Caco-2 (cell line): ENCODE measurements around the gene SLC4A5. TPM values are rescaled to one million over a fixed set of nuclear protein-coding genes. Genes with fewer than 3 reads are reported as not detected.

Source experiments
- BruUV-seq: library from RNA; stranded (reverse); fragments of 400-500 nt; replicated peaks from 2 replicates; lab custom pipeline; 2021; lab: Mats Ljungman, UMichigan
- CTCF ChIA-PET: fragments of 300-600 bp; sonication (Branson Sonifier 250); formaldehyde crosslinking; loops from one replicate; lab custom pipeline; 2022; ENCODE audit warnings: antibody characterized with exemption; lab: Charles Lee
- POLR2A ChIA-PET: fragments of 300-600 bp; sonication (Branson Sonifier 250); formaldehyde crosslinking; loops from one replicate; lab custom pipeline; 2022; ENCODE audit warnings: antibody characterized with exemption; lab: Charles Lee
- DNase-seq, 2 experiments: peaks; one replicate each; pipeline versions ENCODE4 v3.0.0 to v3.0.0-alpha.2; 2020 to 2022
- H3K27me3 ChIP-seq: replicated peaks from 2 replicates; pipeline ENCODE4 v1.6.0; 2011; ENCODE audit warnings: low read length; ENCODE audit not compliant: control insufficient read depth, insufficient read depth
- H3K36me3 ChIP-seq: 2 replicates; pipeline ENCODE4 v1.5.1; 2011; ENCODE audit warnings: low read length; ENCODE audit not compliant: control insufficient read depth, insufficient read depth
- H3K4me1 ChIP-seq: fragments of 250-450 bp; sonication (Bioruptor Pico); 2 replicates; pipeline ENCODE4 v1.5.1; 2020; ENCODE audit warnings: mild to moderate bottlenecking
- H3K4me3 ChIP-seq: 2 replicates; pipeline ENCODE4 v1.5.1; 2011; ENCODE audit warnings: low read depth, mild to moderate bottlenecking, control low read depth, low read length
- H3K9me3 ChIP-seq: fragments of 250-450 bp; sonication (Bioruptor Pico); 2 replicates; pipeline ENCODE4 v1.5.1; 2020; ENCODE audit warnings: mild to moderate bottlenecking, moderate library complexity
- H3K27ac Mint-ChIP-seq: one replicate; pipeline ENCODE4 v1.8.0; 2022; ENCODE audit warnings: mixed read lengths; ENCODE audit not compliant: unreplicated experiment
- H3K27me3 Mint-ChIP-seq: one replicate; pipeline ENCODE4 v1.8.0; 2022; ENCODE audit warnings: mixed read lengths; ENCODE audit not compliant: insufficient read depth, unreplicated experiment
- H3K36me3 Mint-ChIP-seq: one replicate; pipeline ENCODE4 v1.8.0; 2022; ENCODE audit warnings: mild to moderate bottlenecking, mixed read lengths; ENCODE audit not compliant: insufficient read depth, unreplicated experiment
- H3K4me1 Mint-ChIP-seq: one replicate; pipeline ENCODE4 v1.8.0; 2022; ENCODE audit warnings: low read depth, mixed read lengths; ENCODE audit not compliant: unreplicated experiment
- H3K4me3 Mint-ChIP-seq: one replicate; pipeline ENCODE4 v1.8.0; 2022; ENCODE audit warnings: mild to moderate bottlenecking, moderate library complexity, mixed read lengths; ENCODE audit not compliant: unreplicated experiment
- H3K9me3 Mint-ChIP-seq: one replicate; pipeline ENCODE4 v1.8.0; 2022; ENCODE audit warnings: mixed read lengths; ENCODE audit not compliant: unreplicated experiment
- intact Hi-C: fragments of 100-400 bp; cut with micrococcal nuclease; formaldehyde crosslinking; loops from one replicate; pipeline ENCODE4 v1.10.0; 2022; ENCODE audit not compliant: unreplicated experiment
- total RNA-seq: library from RNA; stranded (reverse); gene quantifications from 2 replicates; pipeline ENCODE4 v1.2.3, GENCODE V29; 2022
- TF ChIP-seq, protein P1 (sequence below), 2 experiments: fragments of 200-600 bp in 1 of 2; IDR thresholded peaks; 1 replicate in 1 of 2; 2 replicates in 1 of 2; pipeline versions ENCODE4 v1.5.1 to v1.8.0; 2011 to 2022; ENCODE audit warnings: antibody characterized with exemption in 1 of 2, control low read depth in 1 of 2, inconsistent platforms in 1 of 2, low read depth in 1 of 2, low read length in 1 of 2, mild to moderate bottlenecking in 1 of 2, moderate library complexity in 1 of 2; ENCODE audit not compliant: insufficient read depth in 1 of 2, severe bottlenecking in 1 of 2, unreplicated experiment in 1 of 2

SLC4A5 gene
- total RNA-seq, 1 experiment from 2014 or later: 2.2 TPM

DNA sequence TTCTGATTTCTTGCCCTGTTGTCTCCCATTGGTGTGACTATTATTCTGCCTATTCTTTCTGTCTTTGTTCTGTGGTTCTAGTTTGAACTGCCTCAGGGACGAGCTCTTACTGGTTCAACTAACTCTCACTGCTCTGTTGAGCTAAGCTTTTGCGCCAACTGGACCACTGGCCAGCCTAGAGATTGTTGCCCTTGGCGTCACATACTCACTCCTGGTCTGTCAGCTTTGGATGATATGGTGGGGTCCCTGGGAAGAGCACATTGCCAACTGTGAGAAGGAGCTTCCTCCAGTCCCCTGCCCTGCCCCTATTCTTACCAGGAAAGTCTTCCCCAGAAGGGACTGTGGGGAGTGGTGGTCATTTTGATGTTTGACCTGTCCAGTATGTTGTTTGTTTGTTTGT, 138.8 kb downstream of the SLC4A5 start:
- no peak for DNase-seq
- ChIA-PET POLR2A (no interaction called here), CTCF (interaction anchor here (0.8 kb wide), 1 partner anchor 26 kb away, joined by 3 read pairs; the partner anchor contains the start of gene MOB1A)
- BruUV-seq: no TSS peak
- H3K36me3 Mint-ChIP-seq: peaks cover 100% of the 10 kb centered on the region
- no peaks in the 10 kb centered on the region for H3K27me3 Mint-ChIP-seq
- TF ChIP-seq, protein P1, sequence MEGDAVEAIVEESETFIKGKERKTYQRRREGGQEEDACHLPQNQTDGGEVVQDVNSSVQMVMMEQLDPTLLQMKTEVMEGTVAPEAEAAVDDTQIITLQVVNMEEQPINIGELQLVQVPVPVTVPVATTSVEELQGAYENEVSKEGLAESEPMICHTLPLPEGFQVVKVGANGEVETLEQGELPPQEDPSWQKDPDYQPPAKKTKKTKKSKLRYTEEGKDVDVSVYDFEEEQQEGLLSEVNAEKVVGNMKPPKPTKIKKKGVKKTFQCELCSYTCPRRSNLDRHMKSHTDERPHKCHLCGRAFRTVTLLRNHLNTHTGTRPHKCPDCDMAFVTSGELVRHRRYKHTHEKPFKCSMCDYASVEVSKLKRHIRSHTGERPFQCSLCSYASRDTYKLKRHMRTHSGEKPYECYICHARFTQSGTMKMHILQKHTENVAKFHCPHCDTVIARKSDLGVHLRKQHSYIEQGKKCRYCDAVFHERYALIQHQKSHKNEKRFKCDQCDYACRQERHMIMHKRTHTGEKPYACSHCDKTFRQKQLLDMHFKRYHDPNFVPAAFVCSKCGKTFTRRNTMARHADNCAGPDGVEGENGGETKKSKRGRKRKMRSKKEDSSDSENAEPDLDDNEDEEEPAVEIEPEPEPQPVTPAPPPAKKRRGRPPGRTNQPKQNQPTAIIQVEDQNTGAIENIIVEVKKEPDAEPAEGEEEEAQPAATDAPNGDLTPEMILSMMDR (IDR thresholded peaks at IDR 0.05; ENCODE audit: insufficient read depth in 1 of 2, low read depth in 1 of 2, low read length in 1 of 2, severe bottlenecking in 1 of 2, unreplicated experiment in 1 of 2): no peak
- Histone ChIP-seq H3K4me3 (no peak overlapping the region), H3K27me3 (no peaks in the 10 kb centered on the region), H3K4me1 (peaks cover 12% of the 10 kb centered on the region), H3K36me3 (no peaks in the 10 kb centered on the region; the same call in 1 of the 2 replicates), H3K9me3 (no peaks in the 10 kb centered on the region)
- H3K4me3 Mint-ChIP-seq: no peak overlapping the region
- no peaks in the 10 kb centered on the region for H3K9me3 Mint-ChIP-seq
- intact Hi-C loops: no loop called here
- H3K4me1 Mint-ChIP-seq: peaks cover 19% of the 10 kb centered on the region
- peak overlapping the region; percentile 20 for H3K27ac Mint-ChIP-seq

DNA sequence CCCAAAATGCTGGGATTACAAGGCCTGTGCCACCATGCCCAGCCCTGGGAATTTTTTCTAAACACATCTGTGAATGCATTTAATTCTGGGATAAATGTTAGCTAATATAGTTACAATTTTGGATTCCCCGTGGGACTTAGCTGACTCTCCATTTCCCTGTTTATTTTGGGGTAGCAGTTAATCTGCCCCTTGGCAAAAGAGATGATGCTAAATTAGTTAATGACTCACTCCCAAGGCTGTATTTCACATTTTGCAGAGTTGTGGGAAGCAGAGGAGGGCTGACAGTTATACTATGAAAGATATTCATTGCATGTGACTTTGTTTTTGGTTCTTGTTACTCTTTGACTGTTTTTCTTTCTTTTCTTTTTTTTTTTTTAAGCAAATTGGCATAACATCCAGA, 141.6 kb downstream of the SLC4A5 start:
- H3K4me1 Mint-ChIP-seq: peaks cover 32% of the 10 kb centered on the region

DNA sequence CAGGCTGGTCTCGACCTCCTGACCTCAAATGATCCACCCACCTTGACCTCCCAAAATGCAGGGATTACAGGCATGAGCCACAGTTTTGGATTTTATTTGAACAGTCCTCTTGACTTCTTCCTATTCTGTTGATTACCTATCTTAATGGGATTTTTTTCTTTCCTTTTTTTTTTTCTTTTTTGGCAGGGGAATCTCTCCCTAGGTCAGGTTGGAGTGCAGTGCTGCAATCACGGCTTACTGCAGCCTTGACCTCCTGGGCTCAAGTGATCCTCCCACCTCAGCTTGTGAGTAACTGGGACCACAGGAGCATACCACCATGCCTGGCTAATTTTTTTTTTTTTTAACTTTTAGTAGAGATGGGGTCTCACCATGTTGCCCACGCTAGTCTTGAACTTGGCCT, 142.0 kb downstream of the SLC4A5 start:
- intact Hi-C loops: no loop called here
- ChIA-PET POLR2A (interaction anchor here (0.9 to 1.2 kb wide), 3 partner anchors 12 to 81 kb away, joined by 3 to 6 read pairs (median 4); partner anchors contain the start of gene MOB1A), CTCF (no interaction called here)
- Mint-ChIP-seq H3K4me3 (peak overlapping the region; percentile 91), H3K27ac (peak overlapping the region; percentile 100), H3K36me3 (peaks cover 83% of the 10 kb centered on the region), H3K27me3 (no peaks in the 10 kb centered on the region), H3K9me3 (no peaks in the 10 kb centered on the region), H3K4me1 (peaks cover 32% of the 10 kb centered on the region)
- DNase-seq: peak in 1 of 2 experiments; percentile 7
- Histone ChIP-seq H3K36me3 (no peaks in the 10 kb centered on the region), H3K27me3 (no peaks in the 10 kb centered on the region), H3K4me1 (peaks cover 12% of the 10 kb centered on the region), H3K4me3 (no peak overlapping the region), H3K9me3 (no peaks in the 10 kb centered on the region)
- BruUV-seq: no TSS peak
- TF ChIP-seq, protein P1 (IDR thresholded peaks at IDR 0.05; ENCODE audit: insufficient read depth in 1 of 2, low read depth in 1 of 2, low read length in 1 of 2, severe bottlenecking in 1 of 2, unreplicated experiment in 1 of 2): no peak

More for the DNA sequence above, 141.6 kb downstream of the SLC4A5 start:
- no TSS peak for BruUV-seq
- TF ChIP-seq, protein P1 (IDR thresholded peaks at IDR 0.05; ENCODE audit: insufficient read depth in 1 of 2, low read depth in 1 of 2, low read length in 1 of 2, severe bottlenecking in 1 of 2, unreplicated experiment in 1 of 2): no peak
- ChIA-PET CTCF (no interaction called here), POLR2A (interaction anchor here (0.9 to 1.2 kb wide), 3 partner anchors 12 to 81 kb away, joined by 3 to 6 read pairs (median 4); partner anchors contain the start of gene MOB1A)
- DNase-seq: no peak
- Mint-ChIP-seq H3K27me3 (no peaks in the 10 kb centered on the region), H3K27ac (peak overlapping the region; percentile 100), H3K36me3 (peaks cover 87% of the 10 kb centered on the region), H3K9me3 (no peaks in the 10 kb centered on the region), H3K4me3 (peak overlapping the region; percentile 91)
- Histone ChIP-seq H3K4me3 (no peak overlapping the region), H3K36me3 (no peaks in the 10 kb centered on the region), H3K9me3 (no peaks in the 10 kb centered on the region), H3K4me1 (peaks cover 12% of the 10 kb centered on the region), H3K27me3 (no peaks in the 10 kb centered on the region)
- intact Hi-C loops: no loop called here
